Keratinocyte (primary cell): ENCODE data around the gene BTBD1.

Experiments used
- CTCF ChIP-seq, 3 experiments: IDR thresholded peaks in 1 of 3; conservative IDR thresholded peaks in 1 of 3; optimal IDR thresholded peaks in 1 of 3; 2 replicates in 2 of 3; 3 replicates in 1 of 3; pipeline versions ENCODE3 to v1.5.1; 2011; ENCODE audit warnings: low read length in 3 of 3, mild to moderate bottlenecking in 3 of 3, moderate library complexity in 2 of 3, control low read depth in 1 of 3, inconsistent platforms in 1 of 3; ENCODE audit not compliant: insufficient read depth in 2 of 3; ENCODE audit errors: extremely low read depth in 1 of 3
- EZH2 ChIP-seq: IDR thresholded peaks from one replicate; pipeline ENCODE4 v1.6.1; 2012; ENCODE audit warnings: inconsistent platforms, mild to moderate bottlenecking, low read length, moderate library complexity

GRCh38 chr15:83061680-83062079 lies 5.4 kb downstream of the BTBD1 start:
- no peak for TF ChIP-seq CTCF (optimal IDR thresholded peaks at IDR 0.05 in 1 of 3, IDR thresholded peaks at IDR 0.05 in 1 of 3, conservative IDR thresholded peaks at IDR 0.05 in 1 of 3; ENCODE audit: extremely low read depth in 1 of 3, insufficient read depth in 2 of 3, low read length in 3 of 3)
- TF ChIP-seq EZH2 = no peak
